H1 (cell line): ENCODE results near the gene CTIF.

Experiments
- CEBPB ChIP-seq: IDR thresholded peaks from 2 replicates; pipeline ENCODE4 v1.6.1; 2012; ENCODE audit warnings: low read depth, low read length
- EZH2 ChIP-seq: fragments of 200-600 bp; sonication (generic); IDR thresholded peaks from 2 replicates; pipeline ENCODE4 v1.7.1; 2012; ENCODE audit warnings: low read depth, mild to moderate bottlenecking, moderate library complexity, low read length, inconsistent platforms; ENCODE audit not compliant: severe bottlenecking
- GTF2F1 ChIP-seq: IDR thresholded peaks from 2 replicates; pipeline ENCODE4 v1.6.1; 2012; ENCODE audit warnings: low read depth, low read length, improper control_type of control experiment, borderline replicate concordance
- JUN ChIP-seq: IDR thresholded peaks from 2 replicates; pipeline ENCODE4 v1.6.1; 2011; ENCODE audit warnings: low read depth, mild to moderate bottlenecking, improper control_type of control experiment, low read length
- RAD21 ChIP-seq, 2 experiments: IDR thresholded peaks in 1 of 2; conservative IDR thresholded peaks in 1 of 2; 2 replicates each; pipeline ENCODE4 v1.6.1; 2011; ENCODE audit warnings: low read depth in 2 of 2, low read length in 2 of 2, improper control_type of control experiment in 1 of 2, inconsistent platforms in 1 of 2, mild to moderate bottlenecking in 1 of 2, moderate library complexity in 1 of 2
- RBBP5 ChIP-seq: IDR thresholded peaks from 2 replicates; pipeline ENCODE4 v1.7.1; 2012; ENCODE audit warnings: low read depth, mild to moderate bottlenecking, inconsistent platforms, low read length, moderate library complexity, borderline replicate concordance
- RFX5 ChIP-seq: IDR thresholded peaks from 2 replicates; pipeline ENCODE4 v1.6.1; 2011; ENCODE audit warnings: low read depth, low read length, improper control_type of control experiment, borderline replicate concordance
- TF ChIP-seq, protein P1 (sequence below), 3 experiments: IDR thresholded peaks; 1 replicate in 2 of 3; 2 replicates in 1 of 3; pipeline versions ENCODE4 v1.5.1 to v1.6.1; 2011; ENCODE audit warnings: low read length in 3 of 3, mild to moderate bottlenecking in 3 of 3, inconsistent platforms in 2 of 3, low read depth in 1 of 3, moderate library complexity in 1 of 3; ENCODE audit not compliant: insufficient read depth in 1 of 3; ENCODE audit errors: control extremely low read depth in 1 of 3
- TF ChIP-seq, protein P2 (sequence below): IDR thresholded peaks from 2 replicates; pipeline ENCODE4 v1.6.1; 2012; ENCODE audit warnings: inconsistent platforms

DNA sequence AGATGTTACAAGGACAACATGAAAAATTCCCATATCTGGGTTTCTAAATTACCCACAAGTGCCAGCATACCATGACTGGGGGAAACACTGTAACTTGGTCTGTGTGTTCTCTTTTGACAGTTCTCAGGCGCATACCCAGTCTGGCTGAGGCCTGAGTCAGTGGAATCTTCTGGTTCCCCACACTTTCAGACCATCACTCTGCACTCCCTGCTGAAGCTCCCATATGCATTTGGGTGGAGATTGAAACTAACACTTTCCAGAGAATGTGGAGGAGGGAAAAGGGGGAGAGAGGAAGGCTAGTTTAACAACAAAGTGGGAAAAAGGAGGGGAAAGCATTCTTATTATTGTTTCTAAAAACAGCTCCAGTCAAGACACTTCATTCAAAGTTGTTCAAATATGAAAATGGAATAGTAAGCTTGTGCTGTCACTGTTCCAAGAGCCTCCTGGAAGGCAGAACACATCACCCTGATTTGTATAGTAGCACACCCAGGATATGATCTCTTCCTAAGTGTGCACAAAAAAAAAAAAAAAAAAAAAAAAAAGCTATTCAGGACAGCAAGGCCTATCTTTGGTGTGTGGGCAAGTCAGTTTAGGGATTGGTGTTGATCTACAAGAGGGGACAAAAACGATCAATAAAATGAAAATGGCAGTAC is 48.1 kb upstream of the CTIF start:
- TF ChIP-seq, protein P1, sequence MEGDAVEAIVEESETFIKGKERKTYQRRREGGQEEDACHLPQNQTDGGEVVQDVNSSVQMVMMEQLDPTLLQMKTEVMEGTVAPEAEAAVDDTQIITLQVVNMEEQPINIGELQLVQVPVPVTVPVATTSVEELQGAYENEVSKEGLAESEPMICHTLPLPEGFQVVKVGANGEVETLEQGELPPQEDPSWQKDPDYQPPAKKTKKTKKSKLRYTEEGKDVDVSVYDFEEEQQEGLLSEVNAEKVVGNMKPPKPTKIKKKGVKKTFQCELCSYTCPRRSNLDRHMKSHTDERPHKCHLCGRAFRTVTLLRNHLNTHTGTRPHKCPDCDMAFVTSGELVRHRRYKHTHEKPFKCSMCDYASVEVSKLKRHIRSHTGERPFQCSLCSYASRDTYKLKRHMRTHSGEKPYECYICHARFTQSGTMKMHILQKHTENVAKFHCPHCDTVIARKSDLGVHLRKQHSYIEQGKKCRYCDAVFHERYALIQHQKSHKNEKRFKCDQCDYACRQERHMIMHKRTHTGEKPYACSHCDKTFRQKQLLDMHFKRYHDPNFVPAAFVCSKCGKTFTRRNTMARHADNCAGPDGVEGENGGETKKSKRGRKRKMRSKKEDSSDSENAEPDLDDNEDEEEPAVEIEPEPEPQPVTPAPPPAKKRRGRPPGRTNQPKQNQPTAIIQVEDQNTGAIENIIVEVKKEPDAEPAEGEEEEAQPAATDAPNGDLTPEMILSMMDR (IDR thresholded peaks at IDR 0.05; ENCODE audit: control extremely low read depth in 1 of 3, insufficient read depth in 1 of 3, low read depth in 1 of 3, low read length in 3 of 3), result no peak
- TF ChIP-seq GTF2F1, result no peak
- no peak for TF ChIP-seq RFX5
- TF ChIP-seq RAD21 (IDR thresholded peaks at IDR 0.05 in 1 of 2, conservative IDR thresholded peaks at IDR 0.05 in 1 of 2; ENCODE audit: low read depth in 2 of 2, low read length in 2 of 2), result no peak
- TF ChIP-seq, protein P2, sequence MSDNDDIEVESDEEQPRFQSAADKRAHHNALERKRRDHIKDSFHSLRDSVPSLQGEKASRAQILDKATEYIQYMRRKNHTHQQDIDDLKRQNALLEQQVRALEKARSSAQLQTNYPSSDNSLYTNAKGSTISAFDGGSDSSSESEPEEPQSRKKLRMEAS, result no peak
- TF ChIP-seq CEBPB, result no peak
- TF ChIP-seq JUN, result no peak
- TF ChIP-seq EZH2, result no peak
- TF ChIP-seq RBBP5, result no peak
